Measurements from ENCODE around the gene FCHSD1.

FCHSD1 gene

DNA sequence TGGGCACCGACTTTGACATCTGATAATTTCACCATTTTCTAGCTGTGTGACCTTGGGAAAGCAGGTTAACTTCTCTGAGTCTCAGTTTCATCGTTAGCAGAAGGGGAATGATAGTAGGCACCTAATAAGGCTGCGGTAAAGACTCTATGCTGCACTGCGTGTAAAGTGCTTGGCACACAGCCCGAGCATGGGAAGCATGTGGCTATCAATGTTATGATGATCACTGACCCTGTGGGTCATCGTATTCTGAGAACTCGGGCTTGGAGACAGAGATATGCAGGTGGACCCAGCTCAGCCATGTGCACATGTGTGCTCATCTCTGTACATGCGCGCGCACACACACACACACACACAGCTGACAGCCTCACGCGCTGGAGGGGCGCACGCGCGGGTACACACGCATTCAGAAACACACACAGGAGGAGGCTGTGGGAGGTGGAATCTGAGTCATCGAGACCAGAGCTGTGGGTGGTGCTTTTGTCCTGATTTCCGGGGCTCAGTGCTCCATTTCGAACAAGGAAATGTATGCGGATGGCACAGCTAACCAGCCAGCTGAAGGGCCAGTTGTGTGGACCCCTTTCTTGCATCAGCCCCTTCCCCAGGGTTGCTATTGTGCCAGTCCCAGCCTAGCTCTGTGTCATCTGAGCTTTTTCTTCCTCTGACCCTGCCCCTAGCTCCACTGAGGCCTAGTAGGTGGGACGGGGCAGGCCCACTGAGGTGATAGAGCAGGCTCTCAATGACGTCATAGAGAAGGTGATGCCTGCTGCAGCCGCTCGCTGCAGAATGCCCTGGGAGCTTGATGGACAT lies 41.9 kb upstream of the FCHSD1 start:
- H3K27ac ChIP-seq = no peak overlapping the region
- peak; percentile 31 for DNase-seq (ENCODE audit: low spot score)
- ChIA-PET POLR2A (ENCODE audit: low non-redundant PET) (no interaction called here), CTCF (interaction anchor here (0.6 to 9.7 kb wide), 14 partner anchors 10 to 494 kb away, joined by 3 to 157 read pairs (median 6); partner anchors contain the start of genes ARAP3, PCDH1, PCDH12 and PCDHB14)
- TF ChIP-seq, protein P1, sequence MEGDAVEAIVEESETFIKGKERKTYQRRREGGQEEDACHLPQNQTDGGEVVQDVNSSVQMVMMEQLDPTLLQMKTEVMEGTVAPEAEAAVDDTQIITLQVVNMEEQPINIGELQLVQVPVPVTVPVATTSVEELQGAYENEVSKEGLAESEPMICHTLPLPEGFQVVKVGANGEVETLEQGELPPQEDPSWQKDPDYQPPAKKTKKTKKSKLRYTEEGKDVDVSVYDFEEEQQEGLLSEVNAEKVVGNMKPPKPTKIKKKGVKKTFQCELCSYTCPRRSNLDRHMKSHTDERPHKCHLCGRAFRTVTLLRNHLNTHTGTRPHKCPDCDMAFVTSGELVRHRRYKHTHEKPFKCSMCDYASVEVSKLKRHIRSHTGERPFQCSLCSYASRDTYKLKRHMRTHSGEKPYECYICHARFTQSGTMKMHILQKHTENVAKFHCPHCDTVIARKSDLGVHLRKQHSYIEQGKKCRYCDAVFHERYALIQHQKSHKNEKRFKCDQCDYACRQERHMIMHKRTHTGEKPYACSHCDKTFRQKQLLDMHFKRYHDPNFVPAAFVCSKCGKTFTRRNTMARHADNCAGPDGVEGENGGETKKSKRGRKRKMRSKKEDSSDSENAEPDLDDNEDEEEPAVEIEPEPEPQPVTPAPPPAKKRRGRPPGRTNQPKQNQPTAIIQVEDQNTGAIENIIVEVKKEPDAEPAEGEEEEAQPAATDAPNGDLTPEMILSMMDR (conservative IDR thresholded peaks at IDR 0.05; ENCODE audit: low read depth) = no peak

GRCh38 chr5:141692533-141692888 lies 41.3 kb upstream of the FCHSD1 start:
- TF ChIP-seq, protein P1 (conservative IDR thresholded peaks at IDR 0.05; ENCODE audit: low read depth) = no peak
- DNase-seq (ENCODE audit: low spot score) = no peak
- POLR2A ChIA-PET (ENCODE audit: low non-redundant PET) = no interaction called here
- CTCF ChIA-PET = interaction anchor here (0.5 to 9.7 kb wide), 42 partner anchors 9 to 963 kb away, joined by 3 to 157 read pairs (median 4); partner anchors contain the start of genes ARAP3, PCDH1, PCDH12 and RNF14
- H3K27ac ChIP-seq = no peak overlapping the region

- no peak overlapping the region for H3K27ac ChIP-seq
- POLR2A ChIA-PET (ENCODE audit: low non-redundant PET) = no interaction called here
- CTCF ChIA-PET = interaction anchor here (0.5 to 9.7 kb wide), 50 partner anchors 9 to 963 kb away, joined by 3 to 157 read pairs (median 4); partner anchors contain the start of genes ARAP3, PCDH1, PCDH12 and RNF14
- TF ChIP-seq, protein P1 (conservative IDR thresholded peaks at IDR 0.05; ENCODE audit: low read depth) = peak; percentile 99
- DNase-seq (ENCODE audit: low spot score) = peak; percentile 84
These were observed 40.8 kb upstream of the FCHSD1 start for GRCh38 chr5:141691867-141692532.

- no peak for DNase-seq (ENCODE audit: low spot score)
- TF ChIP-seq, protein P1 (conservative IDR thresholded peaks at IDR 0.05; ENCODE audit: low read depth) = no peak
- POLR2A ChIA-PET (ENCODE audit: low non-redundant PET) = no interaction called here
- no peak overlapping the region for H3K27ac ChIP-seq
- CTCF ChIA-PET = interaction anchor here (0.6 to 9.7 kb wide), 44 partner anchors 8 to 964 kb away, joined by 3 to 157 read pairs (median 4); partner anchors contain the start of genes ARAP3, PCDH1, PCDH12 and RNF14
These were observed 40.2 kb upstream of the FCHSD1 start for GRCh38 chr5:141691286-141691866.

DNA sequence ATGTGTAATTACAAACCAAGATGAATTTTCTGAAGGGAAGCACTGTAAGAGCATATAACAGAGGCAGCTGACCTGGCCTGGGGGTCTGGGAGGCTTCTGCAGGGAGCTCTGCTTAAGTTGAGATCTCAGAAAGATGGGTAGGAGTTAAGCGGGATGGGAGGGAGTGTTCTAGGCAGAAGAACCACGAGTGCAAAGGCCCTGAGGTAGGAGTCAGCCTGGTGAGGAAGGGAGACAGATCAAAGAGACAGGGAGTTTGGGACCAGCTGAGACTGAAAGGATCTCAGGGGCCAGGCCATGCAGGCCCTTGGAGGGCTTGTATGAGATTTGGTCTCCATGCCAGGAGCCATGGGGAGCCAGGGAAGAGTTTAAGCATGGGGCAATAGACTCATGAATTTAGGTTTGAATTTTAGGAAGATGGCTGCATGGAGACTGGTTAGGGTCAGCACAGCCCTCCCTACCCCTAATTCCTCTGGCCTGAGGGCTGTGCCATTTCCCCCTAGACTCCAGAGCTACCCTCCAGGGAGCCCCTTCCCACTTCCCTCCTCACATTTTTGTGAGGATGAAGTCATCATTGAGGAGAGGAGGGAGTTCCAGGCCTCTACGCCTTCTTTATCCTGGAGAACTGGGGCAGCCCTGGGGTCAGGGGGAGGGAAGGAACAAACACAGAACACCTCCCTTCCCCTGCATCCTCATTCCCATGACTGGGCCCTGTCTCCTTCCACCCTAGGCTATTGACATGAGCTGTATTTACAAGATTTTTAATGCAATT lies 35.6 kb upstream of the FCHSD1 start:
- TF ChIP-seq, protein P1 (conservative IDR thresholded peaks at IDR 0.05; ENCODE audit: low read depth) = no peak
- DNase-seq (ENCODE audit: low spot score) = no peak
- POLR2A ChIA-PET (ENCODE audit: low non-redundant PET) = interaction anchor here (0.9 kb wide), 1 partner anchor 282 kb away, joined by 3 read pairs; the partner anchor contains the start of gene RNF14
- no peak overlapping the region for H3K27ac ChIP-seq
- CTCF ChIA-PET = interaction anchor here (0.6 kb wide), 2 partner anchors 227 to 1810 kb away, joined by 3 to 4 read pairs; no protein-coding TSS in a partner anchor

Data from RWPE1 (cell line).